NCI-H774 (cell line): Measurements from ENCODE around the gene PNPLA1.

Experiments used
- DNase-seq: peaks from one replicate; lab custom pipeline; 2025; lab: John Stamatoyannopoulos, UW

The PNPLA1 gene, protein sequence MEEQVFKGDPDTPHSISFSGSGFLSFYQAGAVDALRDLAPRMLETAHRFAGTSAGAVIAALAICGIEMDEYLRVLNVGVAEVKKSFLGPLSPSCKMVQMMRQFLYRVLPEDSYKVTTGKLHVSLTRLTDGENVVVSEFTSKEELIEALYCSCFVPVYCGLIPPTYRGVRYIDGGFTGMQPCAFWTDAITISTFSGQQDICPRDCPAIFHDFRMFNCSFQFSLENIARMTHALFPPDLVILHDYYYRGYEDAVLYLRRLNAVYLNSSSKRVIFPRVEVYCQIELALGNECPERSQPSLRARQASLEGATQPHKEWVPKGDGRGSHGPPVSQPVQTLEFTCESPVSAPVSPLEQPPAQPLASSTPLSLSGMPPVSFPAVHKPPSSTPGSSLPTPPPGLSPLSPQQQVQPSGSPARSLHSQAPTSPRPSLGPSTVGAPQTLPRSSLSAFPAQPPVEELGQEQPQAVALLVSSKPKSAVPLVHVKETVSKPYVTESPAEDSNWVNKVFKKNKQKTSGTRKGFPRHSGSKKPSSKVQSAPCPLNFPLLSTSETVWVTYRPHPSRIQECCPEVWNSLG

DNA sequence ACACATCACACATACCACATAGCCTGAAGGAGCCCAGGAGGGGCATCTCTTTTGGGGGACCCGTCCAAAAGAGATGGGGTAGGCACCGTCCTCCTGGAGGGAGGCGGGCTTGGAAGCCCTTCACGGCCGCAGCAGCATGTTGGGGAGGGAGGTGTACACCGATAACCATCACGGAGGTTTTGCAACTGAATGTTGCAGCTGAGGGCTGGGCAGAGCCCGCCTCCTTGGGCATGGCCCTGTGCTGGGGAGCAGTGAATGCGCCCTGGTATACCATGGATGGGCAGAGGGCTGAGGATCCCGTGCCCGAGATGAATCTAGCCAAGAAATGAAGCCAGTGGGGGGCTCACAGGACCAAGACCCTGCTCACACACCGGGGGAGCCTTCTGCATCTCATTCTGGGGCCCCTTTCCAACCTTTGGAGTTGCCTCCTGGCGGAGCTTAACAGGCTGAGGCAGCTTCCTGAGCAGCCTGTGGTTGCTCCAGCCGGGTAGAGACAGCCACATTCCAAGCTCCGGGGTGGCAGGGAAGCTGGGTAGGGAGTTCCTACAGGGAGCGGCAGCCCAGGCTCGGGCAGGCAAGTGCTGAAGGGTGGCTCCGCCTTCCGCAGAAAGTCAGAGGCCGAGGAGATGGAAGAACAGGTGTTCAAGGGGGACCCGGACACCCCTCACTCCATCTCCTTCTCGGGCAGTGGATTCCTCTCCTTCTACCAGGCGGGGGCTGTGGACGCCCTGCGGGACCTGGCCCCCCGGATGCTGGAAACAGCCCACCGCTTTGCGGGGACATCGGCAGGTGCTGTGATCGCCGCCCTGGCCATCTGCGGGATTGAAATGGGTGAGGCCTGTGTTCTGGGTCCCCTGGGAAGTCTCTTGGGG, at the start of gene PNPLA1:
Gene PNPLA1 (plus strand): TSS at position 227 of the 872 bp plus-strand sequence. CDS start 400 bp downstream, at position 627.
- DNase-seq: no peak

DNA sequence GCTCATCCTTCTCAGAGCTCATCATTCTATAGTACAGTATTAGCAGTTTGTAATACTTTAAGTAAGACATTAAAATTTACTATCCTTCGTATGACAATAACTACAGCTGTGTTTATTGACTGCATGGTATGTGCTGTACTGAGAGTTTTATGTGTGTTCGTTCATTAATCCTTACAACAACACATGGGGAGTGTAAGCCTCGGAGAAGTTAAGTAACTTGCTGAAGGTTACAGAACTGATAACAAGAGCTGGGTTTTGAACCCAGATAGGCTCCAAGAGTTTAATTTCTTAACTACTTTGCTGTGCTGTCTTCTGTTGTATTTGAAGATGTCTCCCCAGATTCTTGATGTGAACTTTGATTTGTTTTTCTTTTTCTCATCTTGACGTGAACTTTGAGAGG, 49.6 kb upstream of the PNPLA1 start:
- DNase-seq: no peak

DNA sequence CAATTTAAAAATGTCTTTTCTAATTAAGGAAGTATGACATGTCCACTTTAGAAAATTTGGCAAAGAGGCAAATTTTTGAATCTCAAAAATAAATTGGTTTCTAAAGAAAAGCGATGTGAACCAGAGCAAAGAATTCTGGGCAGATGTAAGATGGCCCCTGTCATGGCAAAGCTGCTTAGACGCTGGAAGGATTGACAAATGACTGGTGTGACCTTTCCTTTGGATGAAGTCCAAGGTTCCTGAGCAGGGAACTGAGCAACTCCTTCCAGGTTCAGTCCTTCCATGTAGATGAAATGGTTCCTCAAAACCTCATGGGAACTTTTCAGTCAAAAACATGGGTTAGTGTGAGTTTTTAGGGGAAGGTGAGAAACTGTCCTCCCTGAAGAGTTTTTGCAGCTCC, 48.2 kb upstream of the PNPLA1 start:
- DNase-seq: no peak

DNA sequence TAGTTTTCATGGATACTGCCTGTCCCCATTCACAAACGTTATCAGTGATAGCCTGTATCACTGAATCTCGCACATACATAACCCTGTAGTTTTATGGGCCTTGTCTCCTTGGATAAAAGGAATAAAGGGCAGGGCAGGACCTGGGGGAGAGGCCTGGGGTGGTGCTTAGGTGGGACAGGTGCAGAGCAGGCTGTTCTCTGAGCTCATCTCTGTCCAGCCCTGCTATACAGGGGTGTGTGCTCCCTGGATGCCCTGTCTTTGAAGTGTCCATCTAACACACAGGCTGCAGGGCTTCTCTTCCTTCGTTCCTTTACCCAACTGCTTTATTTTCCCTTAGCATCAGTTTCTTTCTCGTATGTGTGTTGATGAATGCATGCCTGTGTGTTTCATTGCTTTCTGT, 46.9 kb upstream of the PNPLA1 start:
- DNase-seq: no peak

DNA sequence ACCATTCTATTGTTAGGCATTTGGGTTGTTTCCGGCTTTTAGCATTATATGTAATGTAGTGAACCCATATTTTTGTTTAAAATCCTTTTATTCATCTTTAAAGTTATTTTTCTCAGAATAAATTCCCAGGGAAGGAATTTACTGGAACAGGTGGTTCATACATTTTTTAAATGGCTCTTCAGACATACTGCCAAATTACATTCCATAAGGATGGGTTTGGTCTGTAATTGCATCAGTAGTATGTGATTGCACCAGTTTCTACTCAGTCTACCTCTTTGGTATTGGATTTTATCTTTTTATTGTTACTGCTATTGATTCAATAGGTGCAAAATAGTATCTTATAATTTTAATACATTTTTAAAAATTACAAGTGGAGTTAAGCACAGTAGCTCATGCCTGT, 46.2 kb upstream of the PNPLA1 start:
- no peak for DNase-seq

DNA sequence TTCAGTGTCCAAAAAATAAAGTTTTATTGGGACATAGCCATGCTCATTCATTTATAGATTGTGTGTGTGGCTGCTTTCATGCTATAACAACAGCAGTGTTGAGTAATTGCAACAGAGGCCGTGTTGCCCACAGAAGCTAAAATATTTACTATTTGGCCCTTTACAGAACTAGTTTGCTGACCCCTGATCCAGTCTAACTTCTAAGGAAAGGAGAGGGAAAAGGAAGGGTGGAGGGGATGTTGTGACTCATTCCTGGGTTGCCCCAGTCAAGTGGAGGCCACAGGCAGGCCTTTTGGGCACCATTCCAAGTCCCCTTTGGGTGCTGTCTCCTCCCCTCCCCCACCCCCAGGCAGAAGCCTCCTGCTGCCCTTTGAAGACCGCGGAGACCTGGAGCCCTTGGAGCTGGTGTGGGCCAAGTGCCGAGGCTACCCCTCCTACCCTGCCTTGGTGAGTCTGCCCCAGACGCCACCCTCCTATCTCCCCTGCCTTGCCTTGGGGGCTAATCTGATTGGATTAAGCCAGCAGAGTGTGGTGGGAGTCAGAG, 44.9 kb upstream of the PNPLA1 start:
- no peak for DNase-seq

DNA sequence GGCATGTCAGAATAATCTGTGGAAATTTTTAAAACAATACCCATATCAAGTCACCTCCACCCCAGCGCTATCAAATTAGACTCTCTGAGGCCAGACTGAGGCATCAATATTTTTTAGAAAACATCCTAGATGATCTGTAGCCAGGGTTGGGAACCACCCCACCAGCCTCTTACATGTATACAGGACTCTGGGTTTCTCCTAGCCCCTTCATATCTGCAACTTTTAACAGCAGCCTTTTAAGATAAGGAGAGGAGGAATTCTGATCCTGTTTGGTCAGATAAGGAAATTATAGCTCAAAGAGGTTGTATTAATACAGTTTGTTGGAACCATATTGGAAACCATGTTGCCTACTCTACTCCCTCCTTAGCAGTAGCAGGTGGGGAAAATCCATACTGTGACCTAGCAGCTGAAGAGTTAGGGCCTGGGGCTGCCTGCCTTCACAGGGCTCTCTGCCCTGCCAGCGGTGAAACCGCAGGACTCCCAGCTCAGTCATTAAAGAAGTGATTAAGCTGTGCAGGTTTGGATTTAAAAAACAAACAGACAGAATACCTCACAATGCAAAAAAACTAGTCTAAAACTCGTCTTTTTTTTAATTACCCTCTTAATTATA, 43.3 kb upstream of the PNPLA1 start:
- DNase-seq: no peak

DNA sequence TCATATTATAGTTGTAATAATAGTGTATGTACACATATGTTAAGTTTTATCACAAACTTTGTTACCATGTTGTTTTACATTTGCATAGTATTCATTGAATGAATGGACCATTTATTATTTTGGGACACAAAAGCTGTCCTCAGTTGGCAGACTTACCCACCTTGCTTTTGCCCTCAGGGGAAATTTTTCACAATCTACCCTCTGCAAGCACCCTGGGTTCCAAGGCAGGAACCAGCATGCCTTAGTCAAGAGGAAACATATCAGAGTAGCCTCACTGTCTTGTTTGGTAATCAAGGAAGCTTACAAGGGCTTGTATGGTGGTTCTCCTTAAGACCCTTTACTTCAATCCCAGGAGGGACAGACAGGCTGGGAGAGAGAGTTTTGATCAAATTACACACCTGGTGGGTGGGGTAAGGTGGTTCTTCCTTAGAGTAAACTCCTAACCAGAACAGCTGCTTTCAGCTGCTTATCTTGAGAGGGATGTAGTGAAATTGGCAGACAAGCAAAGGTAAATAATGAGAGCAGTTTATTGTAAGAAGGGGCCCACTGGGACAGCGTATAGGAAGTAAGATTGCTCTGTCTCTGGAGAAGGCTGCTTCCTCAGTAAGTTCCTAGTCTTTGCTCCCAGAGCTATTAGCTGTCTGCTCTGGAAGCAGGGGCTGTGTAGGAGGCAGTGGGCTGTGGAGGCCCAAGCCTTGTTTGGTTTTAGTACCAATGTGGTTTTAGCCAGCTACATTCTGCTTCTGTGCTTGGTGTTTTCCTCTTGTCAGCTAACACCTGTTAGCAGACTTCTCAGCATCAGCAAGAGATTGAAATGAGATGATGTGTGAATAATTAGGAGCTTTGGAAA, 42.3 kb upstream of the PNPLA1 start:
- no peak for DNase-seq

DNA sequence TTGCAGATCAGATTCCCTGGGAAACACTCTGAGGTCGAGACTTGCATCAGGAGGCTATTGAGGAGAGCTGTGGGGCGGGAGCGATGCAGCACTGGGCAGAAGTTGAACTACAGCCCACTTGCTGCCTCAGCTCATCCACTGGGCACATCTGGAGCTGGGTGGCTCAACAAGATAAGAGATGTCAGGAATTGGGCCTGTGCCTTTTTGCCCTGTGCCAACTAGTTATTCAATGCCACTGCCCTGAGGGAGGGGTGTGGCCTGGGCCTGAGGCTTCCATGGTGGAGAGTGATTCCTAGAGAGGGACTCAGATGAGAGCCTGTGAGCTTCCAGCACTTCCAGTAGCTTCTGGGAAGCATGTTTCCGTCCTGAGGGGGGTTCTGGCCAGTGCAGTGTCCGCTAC, 40.6 kb upstream of the PNPLA1 start:
- DNase-seq: no peak

DNA sequence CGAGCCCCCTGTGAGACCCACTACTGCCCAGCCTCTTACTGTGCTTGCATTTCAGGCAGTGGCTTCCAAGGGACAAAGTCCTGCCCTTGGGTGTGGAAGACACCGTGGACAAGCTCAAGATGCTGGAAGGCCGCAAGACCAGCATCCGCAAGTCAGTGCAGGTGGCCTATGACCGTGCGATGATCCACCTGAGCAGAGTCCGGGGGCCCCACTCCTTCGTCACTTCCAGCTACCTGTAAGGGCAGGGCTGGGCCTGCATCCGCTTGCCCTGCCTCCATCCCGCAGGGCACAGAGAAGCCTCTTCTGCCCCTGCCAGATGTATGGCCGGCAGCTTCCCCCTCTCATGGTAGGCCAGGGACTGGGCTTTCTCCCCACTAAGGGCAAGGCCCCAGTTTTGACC, 39.5 kb upstream of the PNPLA1 start:
- no peak for DNase-seq

DNA sequence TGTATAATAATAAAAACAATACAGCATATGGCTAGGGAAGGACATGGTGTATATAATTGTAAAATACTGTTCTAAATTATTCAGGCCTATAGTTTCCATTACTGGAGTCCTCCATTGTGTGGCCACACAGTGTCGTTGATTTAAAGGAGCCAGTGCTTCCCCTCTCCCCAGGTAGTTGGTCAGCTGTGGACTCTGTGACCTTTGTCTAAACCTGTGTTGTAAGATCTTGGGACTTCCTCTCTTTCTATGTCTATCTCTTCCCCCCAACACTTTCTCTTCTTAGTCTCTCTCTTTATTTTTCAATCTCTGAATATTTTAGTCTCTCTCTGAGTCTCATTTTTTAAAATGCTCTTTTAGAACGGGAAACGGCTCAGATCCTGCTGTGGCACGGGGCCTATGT, 37.7 kb upstream of the PNPLA1 start:
- no peak for DNase-seq

DNA sequence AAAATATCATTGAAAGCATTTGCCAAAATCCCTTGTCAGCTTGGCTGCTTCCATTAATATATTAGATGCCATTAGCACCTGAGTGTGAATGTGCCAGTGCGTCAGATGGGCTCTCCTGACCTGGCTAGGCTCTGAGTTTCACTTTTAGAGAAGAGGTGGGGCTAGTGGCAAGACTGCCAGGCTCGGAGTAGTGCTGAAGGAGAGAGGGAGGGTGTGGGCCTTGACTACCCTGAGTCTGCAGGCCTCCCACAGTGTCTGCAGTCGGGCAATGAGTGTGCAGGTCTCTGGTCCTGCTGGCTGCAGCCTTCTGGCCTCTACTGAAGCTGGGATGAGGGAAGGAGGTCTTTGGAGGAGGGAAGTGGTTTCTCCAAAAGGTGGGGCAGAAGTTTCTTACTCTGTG, 34.6 kb upstream of the PNPLA1 start:
- no peak for DNase-seq

DNA sequence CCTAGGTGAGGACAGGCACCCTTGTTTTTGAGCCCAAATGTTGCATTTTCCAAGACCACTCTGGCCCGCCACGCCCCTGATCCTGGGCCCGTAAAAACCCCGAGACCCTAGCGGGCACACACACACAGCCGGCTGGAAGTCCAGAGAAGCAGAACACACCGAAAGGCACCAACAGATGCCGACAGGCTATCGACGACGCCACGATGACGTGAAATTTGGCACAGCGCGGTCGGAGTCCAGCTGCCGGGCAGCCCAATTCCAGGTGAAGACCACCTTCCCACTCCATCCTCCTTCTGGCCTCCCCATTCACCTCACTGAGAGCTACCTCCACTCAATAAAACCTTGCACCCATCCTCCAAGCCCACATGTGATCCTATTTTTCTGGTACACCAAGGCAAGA, 34.0 kb upstream of the PNPLA1 start:
- no peak for DNase-seq

DNA sequence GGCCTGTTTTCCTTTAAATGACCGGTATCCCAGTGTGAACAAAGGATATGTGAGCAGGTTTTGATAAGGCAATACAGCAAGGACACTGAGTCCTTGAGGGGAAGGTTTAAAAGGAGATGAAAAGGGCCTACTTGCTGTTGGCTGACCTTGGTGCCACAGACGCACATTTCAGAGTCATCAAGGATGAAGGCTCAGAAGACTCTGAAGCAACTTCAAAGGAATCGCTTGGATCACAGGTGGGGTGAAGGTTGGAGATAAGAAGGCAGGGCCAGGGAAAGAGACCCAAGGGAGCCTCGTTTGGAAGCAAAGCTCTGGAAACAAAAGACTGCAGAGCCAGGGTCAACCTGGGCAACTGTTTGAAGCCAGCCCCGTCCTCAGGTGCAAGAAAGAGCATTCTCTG, 30.1 kb upstream of the PNPLA1 start:
- no peak for DNase-seq

DNA sequence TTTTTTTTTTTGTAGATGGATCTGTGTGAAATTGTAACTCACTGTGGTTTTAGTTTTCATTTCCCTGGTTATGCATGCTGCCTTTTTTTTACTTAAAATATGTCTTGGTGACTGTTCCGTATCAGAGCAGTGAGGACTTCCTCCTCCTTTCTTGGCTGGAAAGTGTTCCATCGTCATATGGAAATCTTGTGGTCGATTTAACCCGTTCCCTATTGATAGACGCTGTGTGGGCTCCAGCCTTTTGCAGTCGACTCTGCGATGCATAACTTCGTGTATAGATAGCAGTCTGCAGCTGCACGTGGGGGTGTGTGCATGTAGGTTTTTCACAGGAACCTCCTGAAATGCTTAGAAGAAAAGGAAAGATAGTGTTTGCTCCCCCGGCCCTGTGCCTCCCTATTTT, 28.1 kb upstream of the PNPLA1 start:
- DNase-seq: no peak

DNA sequence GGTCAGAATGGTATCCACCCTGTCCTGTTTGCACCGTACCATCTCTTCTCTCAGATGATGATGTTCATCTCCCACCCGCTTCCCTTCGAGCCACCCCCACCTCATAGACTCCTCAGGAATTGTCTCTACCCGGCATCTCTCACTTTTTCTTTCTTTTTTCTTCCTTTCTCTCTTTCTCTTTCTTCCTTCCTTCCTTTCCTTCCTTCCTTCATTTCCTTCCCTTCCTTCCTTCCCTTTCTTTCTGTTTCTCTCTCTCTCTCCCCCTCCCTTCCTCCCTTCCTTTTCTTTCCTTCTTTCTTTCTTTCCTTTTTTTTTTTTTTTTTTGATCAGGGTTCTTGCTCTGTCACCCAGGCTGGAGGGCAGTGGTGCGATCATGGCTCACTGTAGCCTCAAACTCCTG, 27.7 kb upstream of the PNPLA1 start:
- no peak for DNase-seq

DNA sequence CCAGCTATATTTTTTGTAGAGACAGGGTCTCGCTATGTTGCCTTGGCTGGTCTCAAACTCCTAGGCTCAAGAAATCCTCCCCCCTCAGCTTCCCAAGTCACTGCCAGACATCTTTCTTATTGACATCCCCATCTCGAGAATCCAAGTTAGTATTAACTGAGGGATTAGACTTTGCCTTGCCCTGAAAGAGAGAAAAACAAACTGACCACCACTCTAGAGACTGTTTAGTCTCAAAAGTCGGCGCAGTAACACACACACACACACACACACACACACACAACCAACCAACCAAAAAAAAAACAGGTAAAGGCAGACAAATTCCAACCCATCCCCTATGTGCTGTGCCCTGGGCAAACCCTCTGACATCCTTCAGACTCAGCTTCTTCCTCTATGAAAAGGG, 27.2 kb upstream of the PNPLA1 start:
- no peak for DNase-seq

DNA sequence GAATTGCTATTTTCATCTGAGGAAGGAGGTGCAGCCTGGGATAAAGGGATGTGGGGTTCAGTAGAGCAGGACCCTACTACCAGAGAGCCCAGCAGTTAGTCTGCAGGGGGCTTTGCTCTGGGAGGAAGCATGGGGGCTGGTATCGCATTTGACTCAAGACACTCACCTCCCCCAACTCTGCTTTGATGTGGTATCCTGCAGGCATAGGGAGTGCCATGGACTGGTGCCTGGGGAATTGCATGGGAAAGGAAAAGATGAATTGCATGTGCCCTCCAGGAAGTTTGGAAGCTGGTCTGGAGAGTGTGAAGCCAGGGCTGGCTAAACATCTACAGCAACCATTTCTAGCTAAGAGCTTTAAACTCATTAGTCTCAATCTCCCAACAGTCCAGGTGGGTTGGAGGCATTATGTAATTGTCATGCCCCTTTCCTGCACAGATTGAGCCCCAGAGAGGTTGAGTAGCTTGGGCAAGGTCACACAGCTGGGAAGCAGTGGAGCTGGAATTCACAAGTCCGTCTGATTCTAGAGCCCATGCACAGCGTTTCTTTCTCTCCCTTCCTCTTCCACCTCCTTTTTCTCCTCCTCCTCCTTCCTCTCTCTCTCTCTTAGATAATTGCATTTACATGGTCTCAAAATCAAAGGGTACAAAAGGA, 26.2 kb upstream of the PNPLA1 start:
- no peak for DNase-seq

DNA sequence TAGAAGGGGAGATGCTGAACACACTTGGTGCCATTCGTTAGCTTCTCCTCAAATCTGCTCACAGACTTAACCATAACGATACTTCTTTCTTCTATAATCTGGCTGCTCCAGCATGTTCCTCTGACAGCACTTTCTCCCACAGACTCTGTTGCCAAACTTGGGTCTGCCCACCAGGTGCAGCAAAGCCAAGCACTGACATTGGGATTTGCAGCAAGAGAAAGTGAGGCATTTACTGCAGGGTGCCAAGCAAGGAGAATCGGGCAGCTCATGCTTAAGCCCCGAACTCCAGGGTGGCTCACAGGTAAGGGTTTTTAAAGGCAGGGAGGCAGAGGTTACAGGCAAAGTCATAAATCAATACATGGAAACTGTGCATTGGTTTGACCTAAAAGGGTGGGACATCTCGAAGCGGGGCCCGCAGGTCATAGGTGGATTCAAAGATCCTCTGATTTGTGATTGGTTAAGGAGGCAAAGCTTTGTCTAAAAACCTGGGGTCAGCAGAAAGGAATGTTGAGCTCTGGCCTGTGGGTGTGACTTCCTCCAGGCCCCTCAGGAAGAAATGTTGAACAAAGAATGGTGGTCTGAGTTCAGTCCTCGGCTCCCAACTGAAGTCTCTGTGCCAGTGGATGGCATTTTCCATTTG, 25.1 kb upstream of the PNPLA1 start:
- DNase-seq: no peak

DNA sequence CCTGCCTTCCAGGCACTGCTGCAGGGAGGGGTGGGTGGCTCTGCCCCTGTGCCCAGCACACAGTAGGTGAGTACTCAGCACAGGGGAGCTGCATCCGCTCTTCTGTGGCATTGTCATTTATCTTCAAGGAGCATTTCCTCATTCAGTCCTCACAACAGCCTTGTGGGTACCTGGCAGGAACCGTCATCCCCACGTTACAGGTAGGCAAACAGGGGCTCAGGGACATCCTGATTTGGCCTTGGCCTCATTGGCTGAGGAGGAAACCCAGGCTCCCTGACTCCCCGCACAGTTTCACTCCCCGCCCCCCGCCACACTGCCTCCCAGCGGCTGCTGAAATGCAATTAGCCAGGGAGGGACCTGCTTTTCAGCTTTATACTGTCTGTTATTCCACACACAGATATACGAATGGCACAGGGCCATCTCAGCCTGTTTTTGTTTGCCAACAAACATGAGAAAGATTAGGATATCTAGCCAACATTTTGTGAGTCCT, 24.2 kb upstream of the PNPLA1 start:
- DNase-seq: no peak
